ENCODE data around the gene PDE4B.

The PDE4B gene

DNA sequence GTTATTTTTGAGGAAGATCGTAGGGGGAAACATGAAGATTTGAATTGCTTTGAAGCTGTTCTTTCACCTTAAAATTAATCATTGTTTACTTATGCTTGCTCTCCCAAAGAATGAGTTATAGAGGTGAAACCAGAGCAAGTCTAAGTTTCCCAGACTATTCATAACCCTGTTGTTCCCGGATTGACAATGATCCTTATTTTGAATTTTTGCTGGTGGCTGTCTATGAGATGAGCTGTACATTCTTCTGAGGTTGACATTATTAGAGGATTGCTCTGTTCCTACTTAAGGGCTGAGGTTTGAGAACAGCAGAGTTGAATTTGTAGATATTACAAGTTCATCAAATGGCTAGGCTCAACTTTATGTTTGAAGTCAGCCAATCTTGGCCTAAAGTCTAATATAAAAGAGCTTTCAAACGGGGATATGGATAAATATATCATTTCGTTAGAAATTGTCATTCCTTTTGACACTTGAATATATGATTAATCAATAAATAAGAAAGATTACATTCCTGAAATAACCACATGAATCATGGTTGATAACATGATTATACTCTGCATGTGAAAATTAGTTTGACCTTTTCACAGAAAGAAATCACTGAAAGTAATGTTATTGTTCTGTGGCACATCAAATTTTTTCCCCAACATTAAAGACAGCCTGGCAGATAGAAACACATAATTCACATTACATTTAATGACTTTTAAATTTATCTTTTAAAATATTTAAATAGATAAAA is 19.1 kb upstream of the PDE4B start:
- Histone ChIP-seq H3K27me3 (ENCODE audit: control insufficient read depth, insufficient read depth, low read length) (no peaks in the 10 kb centered on the region), H3K27ac (ENCODE audit: low read depth, low read length) (no peak overlapping the region), H3K4me1 (ENCODE audit: control insufficient read depth, insufficient read depth, low read length) (no peaks in the 10 kb centered on the region), H3K4me3 (ENCODE audit: low read length) (no peak overlapping the region), H3K9ac (ENCODE audit: low read length) (no peak overlapping the region), H3K36me3 (ENCODE audit: control insufficient read depth, insufficient read depth, low read length) (no peaks in the 10 kb centered on the region)

DNA sequence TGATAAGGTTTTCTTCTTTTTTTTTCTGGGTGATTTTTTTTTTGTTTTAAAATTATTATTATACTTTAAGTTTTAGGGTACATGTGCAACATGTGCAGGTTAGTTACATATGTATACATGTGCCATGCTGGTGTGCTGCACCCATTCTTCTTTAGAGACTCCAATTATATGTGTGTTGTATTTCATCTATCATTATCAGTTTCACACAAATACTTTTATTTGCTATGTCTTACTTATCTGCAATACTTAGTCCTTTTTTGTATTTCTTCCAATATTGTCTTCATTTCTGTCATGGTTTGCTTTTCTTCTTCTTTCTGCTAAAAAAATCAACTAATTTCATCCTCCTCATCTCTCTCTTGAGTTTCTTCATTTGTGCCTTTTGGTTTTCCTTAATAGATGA is 3.9 kb upstream of the PDE4B start:
- H3K9ac ChIP-seq (ENCODE audit: low read length) = no peak overlapping the region
- no peaks in the 10 kb centered on the region for H3K27me3 ChIP-seq (ENCODE audit: control insufficient read depth, insufficient read depth, low read length)
- H3K27ac ChIP-seq (ENCODE audit: low read depth, low read length) = no peak overlapping the region
- H3K4me1 ChIP-seq (ENCODE audit: control insufficient read depth, insufficient read depth, low read length) = no peaks in the 10 kb centered on the region
- no peak overlapping the region for H3K4me3 ChIP-seq (ENCODE audit: low read length)
- no peaks in the 10 kb centered on the region for H3K36me3 ChIP-seq (ENCODE audit: control insufficient read depth, insufficient read depth, low read length)

DNA sequence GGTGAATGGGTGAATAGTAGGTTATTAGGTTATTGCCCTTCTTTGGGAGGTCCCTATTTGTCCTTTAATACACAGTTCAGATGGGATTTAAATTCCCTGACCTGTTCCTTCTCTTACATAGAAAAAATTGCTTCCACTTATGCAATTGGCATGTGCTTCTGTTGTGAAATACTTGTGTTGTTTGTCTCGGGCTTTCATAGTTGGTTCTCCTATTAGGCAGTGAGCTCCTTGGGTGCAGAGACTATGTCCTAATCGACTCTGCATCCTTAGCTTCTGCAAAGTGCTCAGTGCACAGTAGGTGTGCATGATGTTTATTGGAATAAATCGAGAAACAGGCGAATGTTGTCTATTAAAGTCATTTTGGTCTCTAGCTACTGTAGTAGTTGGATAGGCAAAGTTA is 1.3 kb upstream of the PDE4B start:
- no peaks in the 10 kb centered on the region for H3K4me1 ChIP-seq (ENCODE audit: control insufficient read depth, insufficient read depth, low read length)
- no peak overlapping the region for H3K4me3 ChIP-seq (ENCODE audit: low read length)
- H3K9ac ChIP-seq (ENCODE audit: low read length) = no peak overlapping the region
- H3K27ac ChIP-seq (ENCODE audit: low read depth, low read length) = no peak overlapping the region
- no peaks in the 10 kb centered on the region for H3K27me3 ChIP-seq (ENCODE audit: control insufficient read depth, insufficient read depth, low read length)
- no peaks in the 10 kb centered on the region for H3K36me3 ChIP-seq (ENCODE audit: control insufficient read depth, insufficient read depth, low read length)

DNA sequence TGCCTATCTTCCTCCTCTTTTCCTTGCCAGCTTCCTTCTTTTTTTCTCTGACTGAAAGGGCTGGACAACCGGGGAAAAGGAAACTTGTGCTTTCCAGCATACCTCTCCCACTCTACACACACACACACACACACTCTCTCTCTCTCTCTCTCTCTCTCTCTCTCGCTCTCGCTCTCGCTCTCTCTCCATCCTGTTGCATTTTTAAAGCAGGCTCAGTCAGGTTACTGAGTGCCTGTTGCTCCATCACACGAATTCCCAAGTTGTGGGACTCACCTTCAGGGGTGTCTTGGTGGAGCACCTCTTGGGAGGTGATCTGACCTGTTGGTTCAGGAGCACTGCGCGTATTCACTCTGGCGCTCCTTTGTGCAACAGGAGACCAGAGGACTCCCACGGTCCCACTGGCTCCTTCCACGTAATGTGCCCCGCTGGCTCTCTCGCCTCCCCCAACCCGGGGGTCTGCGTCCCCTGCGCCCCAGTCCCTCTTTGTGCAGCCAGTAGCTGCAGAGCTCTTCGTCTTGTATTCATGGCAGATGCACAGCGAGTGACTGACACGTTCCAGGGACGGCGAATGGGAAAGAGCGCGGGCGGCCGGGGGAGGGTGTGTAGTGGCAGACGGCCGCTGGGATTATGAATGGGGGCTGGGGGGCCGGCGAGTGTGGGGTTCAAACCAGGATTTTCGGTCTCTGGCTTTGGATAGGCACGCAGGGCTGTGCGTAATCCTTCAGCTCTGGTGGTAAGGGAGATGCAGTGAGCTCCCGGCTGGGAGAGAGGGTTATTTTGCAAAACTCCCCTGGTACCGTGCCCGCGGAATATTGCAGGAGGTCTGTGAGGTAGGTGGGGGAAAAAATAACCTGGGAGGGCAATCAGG is 660 bp upstream of the PDE4B start:
- H3K36me3 ChIP-seq (ENCODE audit: control insufficient read depth, insufficient read depth, low read length) = no peaks in the 10 kb centered on the region
- no peaks in the 10 kb centered on the region for H3K4me1 ChIP-seq (ENCODE audit: control insufficient read depth, insufficient read depth, low read length)
- H3K27me3 ChIP-seq (ENCODE audit: control insufficient read depth, insufficient read depth, low read length) = no peaks in the 10 kb centered on the region
- H3K4me3 ChIP-seq (ENCODE audit: low read length) = no peak overlapping the region
- H3K27ac ChIP-seq (ENCODE audit: low read depth, low read length) = no peak overlapping the region
- H3K9ac ChIP-seq (ENCODE audit: low read length) = no peak overlapping the region

DNA sequence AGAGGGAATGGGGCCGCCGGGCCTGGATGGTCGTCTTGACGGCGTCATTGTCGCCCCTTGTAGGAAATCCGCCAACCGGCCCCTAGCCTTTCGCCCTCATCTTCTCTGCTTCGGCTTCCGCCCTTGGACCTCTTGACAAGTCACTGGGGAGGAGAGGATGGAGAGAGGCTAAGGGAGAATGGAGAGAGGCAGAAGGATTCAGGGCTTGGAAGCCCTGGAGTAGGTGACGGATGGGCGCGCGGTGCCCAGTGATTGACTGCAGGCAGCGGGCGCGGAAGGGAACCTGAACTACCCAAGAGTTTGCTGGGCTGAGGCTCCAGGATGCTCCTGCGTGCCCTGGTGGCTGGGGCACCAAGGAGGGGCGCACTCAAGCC is 651 bp downstream of the PDE4B start:
- no peaks in the 10 kb centered on the region for H3K36me3 ChIP-seq (ENCODE audit: control insufficient read depth, insufficient read depth, low read length)
- H3K27me3 ChIP-seq (ENCODE audit: control insufficient read depth, insufficient read depth, low read length) = no peaks in the 10 kb centered on the region
- H3K27ac ChIP-seq (ENCODE audit: low read depth, low read length) = no peak overlapping the region
- no peak overlapping the region for H3K4me3 ChIP-seq (ENCODE audit: low read length)
- H3K9ac ChIP-seq (ENCODE audit: low read length) = no peak overlapping the region
- no peaks in the 10 kb centered on the region for H3K4me1 ChIP-seq (ENCODE audit: control insufficient read depth, insufficient read depth, low read length)

DNA sequence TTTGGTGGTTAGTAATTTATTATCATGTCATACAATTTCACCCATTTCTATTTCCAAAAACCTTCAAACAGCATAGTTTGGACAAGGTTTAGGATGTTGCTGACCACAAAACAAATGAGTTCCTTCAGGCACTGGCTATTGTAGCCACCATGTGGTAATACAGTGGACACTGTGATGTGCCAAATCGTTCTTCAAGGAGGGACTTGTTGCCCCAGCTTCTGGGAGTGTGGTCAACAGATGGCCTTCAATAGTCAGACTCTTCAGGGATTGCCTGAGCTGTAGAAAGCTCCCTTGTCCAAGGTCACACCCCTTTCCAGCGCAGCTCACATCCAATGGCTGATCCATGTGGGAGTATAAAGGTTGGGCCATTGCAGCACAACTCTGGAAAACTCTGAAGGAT is 2.6 kb downstream of the PDE4B start:
- H3K27me3 ChIP-seq (ENCODE audit: control insufficient read depth, insufficient read depth, low read length) = no peaks in the 10 kb centered on the region
- H3K9ac ChIP-seq (ENCODE audit: low read length) = no peak overlapping the region
- H3K4me1 ChIP-seq (ENCODE audit: control insufficient read depth, insufficient read depth, low read length) = no peaks in the 10 kb centered on the region

DNA sequence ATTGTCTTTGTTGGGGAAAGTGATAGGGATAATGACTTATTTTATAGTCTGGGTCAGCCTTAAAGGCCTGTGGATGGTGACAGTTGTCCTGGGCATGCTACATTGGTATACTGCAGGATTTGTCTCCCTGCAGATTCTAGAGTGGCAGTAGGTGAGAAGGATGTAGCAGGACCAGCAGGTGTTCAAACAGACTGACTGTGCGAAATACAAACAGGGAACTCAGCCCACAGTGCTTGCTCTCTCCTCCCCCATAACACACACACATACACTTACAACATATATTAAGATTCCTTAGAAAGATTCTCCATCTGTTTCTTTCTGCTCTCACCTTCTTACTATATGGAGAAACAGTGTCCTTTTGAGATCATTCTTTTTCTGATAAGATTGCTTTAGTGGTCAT is 6.9 kb downstream of the PDE4B start:
- Histone ChIP-seq H3K36me3 (ENCODE audit: control insufficient read depth, insufficient read depth, low read length) (no peaks in the 10 kb centered on the region), H3K9ac (ENCODE audit: low read length) (no peak overlapping the region), H3K27ac (ENCODE audit: low read depth, low read length) (no peak overlapping the region), H3K27me3 (ENCODE audit: control insufficient read depth, insufficient read depth, low read length) (no peaks in the 10 kb centered on the region), H3K4me3 (ENCODE audit: low read length) (no peak overlapping the region), H3K4me1 (ENCODE audit: control insufficient read depth, insufficient read depth, low read length) (no peaks in the 10 kb centered on the region)

More for the DNA sequence above, 2.6 kb downstream of the PDE4B start:
- H3K27ac ChIP-seq (ENCODE audit: low read depth, low read length) = no peak overlapping the region
- H3K36me3 ChIP-seq (ENCODE audit: control insufficient read depth, insufficient read depth, low read length) = no peaks in the 10 kb centered on the region
- no peak overlapping the region for H3K4me3 ChIP-seq (ENCODE audit: low read length)

DNA sequence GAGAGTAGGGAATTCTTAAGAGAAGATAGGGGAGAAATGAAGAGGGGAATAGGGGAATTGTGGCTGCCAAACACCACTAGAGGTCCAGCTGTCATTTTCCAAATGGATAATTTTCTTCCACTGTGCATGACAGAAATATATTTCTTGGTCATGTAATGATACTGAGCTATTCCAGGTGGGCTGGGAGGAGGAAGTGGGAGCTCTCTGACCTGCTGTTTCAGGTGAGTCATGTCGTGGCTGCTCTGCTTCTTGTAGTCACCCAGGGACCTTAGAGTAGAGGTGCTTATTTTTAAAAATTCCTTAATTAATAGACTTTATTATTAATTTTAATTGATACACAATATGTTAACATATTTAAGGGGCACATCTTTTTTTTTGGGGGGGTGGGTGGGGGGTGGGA is 11.9 kb downstream of the PDE4B start:
- Histone ChIP-seq H3K36me3 (ENCODE audit: control insufficient read depth, insufficient read depth, low read length) (no peaks in the 10 kb centered on the region), H3K9ac (ENCODE audit: low read length) (no peak overlapping the region), H3K4me3 (ENCODE audit: low read length) (no peak overlapping the region), H3K27me3 (ENCODE audit: control insufficient read depth, insufficient read depth, low read length) (no peaks in the 10 kb centered on the region), H3K4me1 (ENCODE audit: control insufficient read depth, insufficient read depth, low read length) (no peaks in the 10 kb centered on the region), H3K27ac (ENCODE audit: low read depth, low read length) (no peak overlapping the region)

DNA sequence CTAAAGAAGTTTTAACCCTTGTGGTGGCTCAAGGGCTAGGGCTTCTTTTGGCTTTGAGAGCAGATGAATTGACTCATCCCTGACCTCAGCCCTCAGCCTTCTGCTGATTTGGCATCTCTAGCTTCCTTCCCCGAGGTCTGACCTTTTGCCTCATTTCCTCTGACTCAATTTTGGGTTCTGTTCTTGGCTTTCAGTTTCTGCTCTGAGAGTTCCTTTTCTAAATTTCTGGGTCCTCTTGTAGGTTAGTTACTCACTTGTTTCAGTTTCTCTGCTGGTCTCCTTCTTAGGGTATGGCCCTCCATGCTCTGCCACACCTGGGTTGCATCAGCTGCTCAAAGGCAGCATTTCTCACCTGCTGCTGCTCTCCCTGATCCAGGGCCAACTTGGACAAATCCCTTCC is 19.4 kb downstream of the PDE4B start:
- Histone ChIP-seq H3K4me1 (ENCODE audit: control insufficient read depth, insufficient read depth, low read length) (no peaks in the 10 kb centered on the region), H3K27ac (ENCODE audit: low read depth, low read length) (no peak overlapping the region)

DNA sequence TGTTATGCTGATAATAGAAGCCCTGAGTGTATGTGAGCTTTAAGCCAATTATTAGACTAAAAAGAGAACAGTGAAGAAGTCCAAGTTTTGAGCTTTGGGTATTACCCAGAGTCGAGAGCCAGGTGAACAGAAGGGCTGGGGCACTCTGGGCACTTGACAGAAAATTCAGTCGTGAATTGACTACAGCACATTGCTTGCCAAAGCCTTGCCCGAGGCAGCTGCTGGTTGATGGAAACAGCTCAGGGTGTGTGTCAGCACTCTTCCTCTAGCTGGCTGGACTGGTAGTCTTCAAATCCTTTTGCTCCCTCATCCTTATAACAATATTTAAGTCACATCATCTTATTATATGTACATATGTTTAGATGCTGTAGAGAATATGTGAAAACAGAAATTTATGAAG is 21.3 kb downstream of the PDE4B start:
- no peak overlapping the region for H3K9ac ChIP-seq (ENCODE audit: low read length)
- H3K27ac ChIP-seq (ENCODE audit: low read depth, low read length) = no peak overlapping the region
- H3K4me3 ChIP-seq (ENCODE audit: low read length) = no peak overlapping the region

More for the DNA sequence above, 19.4 kb downstream of the PDE4B start:
- Histone ChIP-seq H3K9ac (ENCODE audit: low read length) (no peak overlapping the region), H3K4me3 (ENCODE audit: low read length) (no peak overlapping the region), H3K27me3 (ENCODE audit: control insufficient read depth, insufficient read depth, low read length) (no peaks in the 10 kb centered on the region), H3K36me3 (ENCODE audit: control insufficient read depth, insufficient read depth, low read length) (no peaks in the 10 kb centered on the region)

DNA sequence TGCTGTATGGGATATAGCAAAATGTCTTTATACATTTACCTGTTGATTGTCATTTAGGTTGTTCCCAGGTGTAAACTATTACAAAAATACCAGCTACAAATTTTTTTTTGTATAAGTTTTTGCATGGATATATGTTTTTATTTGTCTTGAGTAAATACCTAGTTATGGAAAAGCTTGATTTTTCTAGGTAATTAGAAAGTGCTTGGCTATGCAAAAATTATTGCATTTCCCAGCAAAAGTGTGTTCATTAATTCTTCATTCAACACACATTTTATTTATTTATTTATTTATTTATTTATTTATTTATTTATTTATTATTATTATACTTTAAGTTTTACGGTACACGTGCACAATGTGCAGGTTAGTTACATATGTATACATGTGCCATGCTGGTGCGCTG is 22.1 kb downstream of the PDE4B start:
- H3K27me3 ChIP-seq (ENCODE audit: control insufficient read depth, insufficient read depth, low read length) = no peaks in the 10 kb centered on the region
- no peak overlapping the region for H3K27ac ChIP-seq (ENCODE audit: low read depth, low read length)
- no peaks in the 10 kb centered on the region for H3K36me3 ChIP-seq (ENCODE audit: control insufficient read depth, insufficient read depth, low read length)
- no peak overlapping the region for H3K4me3 ChIP-seq (ENCODE audit: low read length)
- no peaks in the 10 kb centered on the region for H3K4me1 ChIP-seq (ENCODE audit: control insufficient read depth, insufficient read depth, low read length)
- no peak overlapping the region for H3K9ac ChIP-seq (ENCODE audit: low read length)

More for the DNA sequence above, 21.3 kb downstream of the PDE4B start:
- H3K36me3 ChIP-seq (ENCODE audit: control insufficient read depth, insufficient read depth, low read length) = no peaks in the 10 kb centered on the region
- H3K27me3 ChIP-seq (ENCODE audit: control insufficient read depth, insufficient read depth, low read length) = no peaks in the 10 kb centered on the region
- no peaks in the 10 kb centered on the region for H3K4me1 ChIP-seq (ENCODE audit: control insufficient read depth, insufficient read depth, low read length)

DNA sequence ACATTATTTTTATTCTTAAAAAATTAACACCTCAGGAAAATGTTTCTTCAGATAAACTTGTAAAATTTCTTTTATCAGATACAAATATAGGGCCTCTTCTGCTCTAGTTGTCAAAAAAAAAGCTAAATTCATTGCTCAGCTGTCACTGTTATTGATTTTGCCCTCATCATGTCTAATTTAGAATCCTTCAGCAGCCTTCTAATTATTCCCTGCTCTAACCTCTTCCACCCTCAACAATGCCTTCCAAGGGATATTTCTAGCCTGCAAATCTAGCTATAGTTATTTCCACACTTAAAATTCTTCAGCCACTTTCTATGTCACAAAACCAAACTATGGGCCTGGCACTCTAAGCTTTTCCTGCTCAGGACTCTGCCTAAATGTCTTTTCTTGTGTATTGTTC is 25.2 kb downstream of the PDE4B start:
- no peaks in the 10 kb centered on the region for H3K4me1 ChIP-seq (ENCODE audit: control insufficient read depth, insufficient read depth, low read length)

DNA sequence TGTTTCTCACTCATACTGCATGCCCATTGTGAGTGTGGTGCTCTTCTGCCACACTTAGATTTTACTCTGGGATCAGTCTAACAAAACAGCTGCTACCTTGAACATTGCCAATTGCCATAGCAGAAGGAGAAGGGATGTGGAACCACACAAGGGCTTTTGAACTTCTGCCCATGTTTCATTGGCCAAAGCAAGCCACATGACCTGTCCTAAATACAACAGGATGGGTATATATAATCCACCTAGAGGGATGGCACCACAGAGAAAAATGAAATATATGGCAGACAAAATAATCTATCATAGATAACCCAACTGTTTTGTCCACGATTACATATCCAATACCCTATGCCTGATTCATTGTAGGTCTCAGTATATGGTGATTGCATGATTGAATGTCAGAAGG is 26.3 kb downstream of the PDE4B start:
- Histone ChIP-seq H3K4me3 (ENCODE audit: low read length) (no peak overlapping the region), H3K36me3 (ENCODE audit: control insufficient read depth, insufficient read depth, low read length) (no peaks in the 10 kb centered on the region), H3K4me1 (ENCODE audit: control insufficient read depth, insufficient read depth, low read length) (no peaks in the 10 kb centered on the region), H3K9ac (ENCODE audit: low read length) (no peak overlapping the region), H3K27me3 (ENCODE audit: control insufficient read depth, insufficient read depth, low read length) (no peaks in the 10 kb centered on the region), H3K27ac (ENCODE audit: low read depth, low read length) (no peak overlapping the region)

More for the DNA sequence above, 25.2 kb downstream of the PDE4B start:
- H3K36me3 ChIP-seq (ENCODE audit: control insufficient read depth, insufficient read depth, low read length) = no peaks in the 10 kb centered on the region
- H3K4me3 ChIP-seq (ENCODE audit: low read length) = no peak overlapping the region
- no peaks in the 10 kb centered on the region for H3K27me3 ChIP-seq (ENCODE audit: control insufficient read depth, insufficient read depth, low read length)
- no peak overlapping the region for H3K9ac ChIP-seq (ENCODE audit: low read length)
- no peak overlapping the region for H3K27ac ChIP-seq (ENCODE audit: low read depth, low read length)

All from rectal smooth muscle tissue (tissue), 1 donor.